ENCODE data around the gene GALNS.

GALNS gene

GRCh38 chr16:88814144-88814502, 42.6 kb downstream of the GALNS start:
- DNase-seq: no peak

- DNase-seq: no peak
Measured at GRCh38 chr16:88813269-88814143, 43.2 kb downstream of the GALNS start.

- peak; percentile 73 to 82 (median 75) for DNase-seq
Measured at GRCh38 chr16:88812513-88813268, 44.1 kb downstream of the GALNS start.

- peak; percentile 95 to 99 (median 98) for DNase-seq
Measured at GRCh38 chr16:88811769-88812512, 44.8 kb downstream of the GALNS start, which contains the start of gene APRT. APRT (minus strand) TSS chr16:88811928; CDS start chr16:88811899, 29 bp downstream.

GRCh38 chr16:88810912-88811768, 45.6 kb downstream of the GALNS start:
- DNase-seq: peak; percentile 77 to 90 (median 81)

GRCh38 chr16:88810166-88810911, 46.4 kb downstream of the GALNS start:
- peak; percentile 79 to 87 (median 84) for DNase-seq

GRCh38 chr16:88809676-88810165, 47.0 kb downstream of the GALNS start:
- no peak for DNase-seq

- no peak for DNase-seq
Measured at GRCh38 chr16:88809068-88809675, 47.6 kb downstream of the GALNS start.

GRCh38 chr16:88807626-88808453, 48.9 kb downstream of the GALNS start:
- no peak for DNase-seq

- no peak for DNase-seq
Measured at GRCh38 chr16:88807142-88807625, 49.6 kb downstream of the GALNS start.

GRCh38 chr16:88806491-88807111, 50.1 kb downstream of the GALNS start:
- DNase-seq: no peak

- no peak for DNase-seq
Measured at GRCh38 chr16:88805887-88806393, 50.8 kb downstream of the GALNS start.

GRCh38 chr16:88805340-88805715, 51.4 kb downstream of the GALNS start:
- DNase-seq: no peak

GRCh38 chr16:88804552-88805339, 52.0 kb downstream of the GALNS start:
- no peak for DNase-seq

GRCh38 chr16:88804173-88804551, 52.6 kb downstream of the GALNS start:
- no peak for DNase-seq

GRCh38 chr16:88803264-88803987, 53.3 kb downstream of the GALNS start, which contains the start of gene CDT1:
CDT1 (plus strand) TSS chr16:88803789; CDS start chr16:88803832, 43 bp downstream.
- peak; percentile 89 to 98 (median 95) for DNase-seq

GRCh38 chr16:88800277-88800592, 56.5 kb downstream of the GALNS start:
- DNase-seq: no peak
